ENCODE results near the gene HVCN1. TPM values are rescaled to one million over a fixed set of nuclear protein-coding genes. Genes with fewer than 3 reads are reported as not detected.

The HVCN1 gene
- total and polyA plus RNA-seq, 2 of the 13 experiments (the other 11 are each of a cell fraction or from before 2014, with no cell fraction given) = 0.49 to 1.3 TPM

DNA sequence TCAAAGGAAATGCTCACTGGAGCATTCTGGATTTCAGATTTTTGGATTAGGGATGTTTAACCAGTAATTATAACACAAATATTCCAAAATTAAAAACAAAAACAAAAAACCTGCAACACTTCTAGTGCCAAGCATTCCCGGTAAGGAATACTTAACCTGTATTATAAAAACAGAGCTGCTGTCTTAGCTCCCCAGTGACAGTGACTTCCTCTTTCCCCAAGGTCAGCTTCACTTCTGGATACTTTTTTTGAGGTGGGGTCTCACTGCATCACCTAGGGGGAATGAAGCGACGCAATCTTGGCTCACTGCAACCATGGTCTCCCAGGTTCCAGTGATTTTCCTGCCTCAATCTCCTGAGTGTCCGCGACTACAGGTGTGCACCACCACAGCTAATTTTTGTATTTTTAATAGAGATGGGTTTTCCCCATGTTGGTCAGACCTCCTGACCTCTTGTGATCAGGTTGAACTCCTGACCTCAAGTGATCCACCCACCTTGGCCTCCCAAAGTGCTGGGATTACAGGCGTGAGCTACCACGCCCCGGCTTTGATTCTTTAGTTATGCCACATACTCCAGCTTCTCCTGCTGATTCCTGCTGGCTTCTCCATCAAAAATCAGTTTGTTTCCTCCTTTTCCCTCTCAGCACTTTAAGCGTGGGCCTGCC lies 37.9 kb upstream of the HVCN1 start (continued):
- TF ChIP-seq, protein P1, sequence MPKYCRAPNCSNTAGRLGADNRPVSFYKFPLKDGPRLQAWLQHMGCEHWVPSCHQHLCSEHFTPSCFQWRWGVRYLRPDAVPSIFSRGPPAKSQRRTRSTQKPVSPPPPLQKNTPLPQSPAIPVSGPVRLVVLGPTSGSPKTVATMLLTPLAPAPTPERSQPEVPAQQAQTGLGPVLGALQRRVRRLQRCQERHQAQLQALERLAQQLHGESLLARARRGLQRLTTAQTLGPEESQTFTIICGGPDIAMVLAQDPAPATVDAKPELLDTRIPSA (CRISPR knock-in tag; IDR thresholded peaks at IDR 0.05; ENCODE audit: borderline replicate concordance) = no peak

DNA sequence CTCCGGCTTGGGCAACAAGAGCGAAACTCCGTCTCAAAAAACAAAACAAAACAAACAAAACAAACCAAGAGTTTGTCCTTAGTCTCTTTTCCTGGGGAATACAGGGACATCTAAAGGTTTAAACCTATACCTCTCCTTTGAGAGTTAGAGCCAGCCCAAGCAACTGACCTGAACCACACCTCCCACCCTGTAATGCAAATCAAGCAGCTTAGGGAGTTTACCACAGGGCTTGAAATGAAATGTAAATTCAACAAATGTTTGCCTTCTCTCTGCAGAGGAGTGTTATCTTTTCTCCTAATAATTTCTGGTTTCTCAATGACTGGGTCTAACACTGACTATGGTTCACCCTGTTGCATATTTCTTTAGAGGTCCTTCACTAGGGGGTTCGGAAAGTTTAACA lies 37.1 kb upstream of the HVCN1 start:
- POLR2A ChIA-PET = no interaction called here
- Histone ChIP-seq H3K4me3 (replicated peaks in 1 of 3; ENCODE audit: insufficient read depth in 1 of 3, low read depth in 2 of 3, low read length in 3 of 3) (no peak overlapping the region), H3K9ac (ENCODE audit: insufficient read depth, low read depth, low read length) (no peak overlapping the region), H2AFZ (ENCODE audit: low read length) (no peak overlapping the region), H3K4me2 (ENCODE audit: low read depth, low read length) (no peak overlapping the region), H3K27me3 (ENCODE audit: control insufficient read depth in 1 of 2, insufficient read depth in 2 of 2, low read length in 2 of 2) (no peaks in the 10 kb centered on the region), H3K27ac (ENCODE audit: extremely low read length, insufficient read depth, low read length) (no peak overlapping the region), H3K79me2 (ENCODE audit: insufficient read depth, low read length) (peaks cover 23% of the 10 kb centered on the region), H3K4me1 (ENCODE audit: insufficient read depth, low read length) (peaks cover 36% of the 10 kb centered on the region), H3K9me3 (ENCODE audit: low read length) (no peaks in the 10 kb centered on the region), H4K20me1 (ENCODE audit: insufficient read depth, low read length) (peaks cover 34% of the 10 kb centered on the region), H3K36me3 (replicated peaks in 1 of 2; ENCODE audit: control insufficient read depth in 1 of 2, insufficient read depth in 2 of 2, low read length in 2 of 2) (peaks cover 29 to 90% of the 10 kb centered on the region in 2 experiments)
- CTCF ChIA-PET (ENCODE audit: low intra/inter-chr PET ratio, low total read pairs) = no interaction called here
- BruUV-seq (replicated peaks) = no TSS peak
- TF ChIP-seq ZNF354B (CRISPR knock-in tag; IDR thresholded peaks at IDR 0.05) (no peak), ZNF543 (CRISPR knock-in tag; IDR thresholded peaks at IDR 0.05) (no peak), ZNF614 (CRISPR knock-in tag; IDR thresholded peaks at IDR 0.05; ENCODE audit: borderline replicate concordance) (no peak), NFKB2 (CRISPR knock-in tag; IDR thresholded peaks at IDR 0.05; ENCODE audit: borderline replicate concordance) (no peak), SIX4 (CRISPR knock-in tag; IDR thresholded peaks at IDR 0.05) (no peak), ZNF225 (CRISPR knock-in tag; IDR thresholded peaks at IDR 0.05) (no peak), ZNF557 (CRISPR knock-in tag; IDR thresholded peaks at IDR 0.05) (no peak), RFX3 (CRISPR knock-in tag; IDR thresholded peaks at IDR 0.05) (no peak), TCF7 (IDR thresholded peaks at IDR 0.05; ENCODE audit: low read depth) (no peak)
- TF ChIP-seq, protein P2, sequence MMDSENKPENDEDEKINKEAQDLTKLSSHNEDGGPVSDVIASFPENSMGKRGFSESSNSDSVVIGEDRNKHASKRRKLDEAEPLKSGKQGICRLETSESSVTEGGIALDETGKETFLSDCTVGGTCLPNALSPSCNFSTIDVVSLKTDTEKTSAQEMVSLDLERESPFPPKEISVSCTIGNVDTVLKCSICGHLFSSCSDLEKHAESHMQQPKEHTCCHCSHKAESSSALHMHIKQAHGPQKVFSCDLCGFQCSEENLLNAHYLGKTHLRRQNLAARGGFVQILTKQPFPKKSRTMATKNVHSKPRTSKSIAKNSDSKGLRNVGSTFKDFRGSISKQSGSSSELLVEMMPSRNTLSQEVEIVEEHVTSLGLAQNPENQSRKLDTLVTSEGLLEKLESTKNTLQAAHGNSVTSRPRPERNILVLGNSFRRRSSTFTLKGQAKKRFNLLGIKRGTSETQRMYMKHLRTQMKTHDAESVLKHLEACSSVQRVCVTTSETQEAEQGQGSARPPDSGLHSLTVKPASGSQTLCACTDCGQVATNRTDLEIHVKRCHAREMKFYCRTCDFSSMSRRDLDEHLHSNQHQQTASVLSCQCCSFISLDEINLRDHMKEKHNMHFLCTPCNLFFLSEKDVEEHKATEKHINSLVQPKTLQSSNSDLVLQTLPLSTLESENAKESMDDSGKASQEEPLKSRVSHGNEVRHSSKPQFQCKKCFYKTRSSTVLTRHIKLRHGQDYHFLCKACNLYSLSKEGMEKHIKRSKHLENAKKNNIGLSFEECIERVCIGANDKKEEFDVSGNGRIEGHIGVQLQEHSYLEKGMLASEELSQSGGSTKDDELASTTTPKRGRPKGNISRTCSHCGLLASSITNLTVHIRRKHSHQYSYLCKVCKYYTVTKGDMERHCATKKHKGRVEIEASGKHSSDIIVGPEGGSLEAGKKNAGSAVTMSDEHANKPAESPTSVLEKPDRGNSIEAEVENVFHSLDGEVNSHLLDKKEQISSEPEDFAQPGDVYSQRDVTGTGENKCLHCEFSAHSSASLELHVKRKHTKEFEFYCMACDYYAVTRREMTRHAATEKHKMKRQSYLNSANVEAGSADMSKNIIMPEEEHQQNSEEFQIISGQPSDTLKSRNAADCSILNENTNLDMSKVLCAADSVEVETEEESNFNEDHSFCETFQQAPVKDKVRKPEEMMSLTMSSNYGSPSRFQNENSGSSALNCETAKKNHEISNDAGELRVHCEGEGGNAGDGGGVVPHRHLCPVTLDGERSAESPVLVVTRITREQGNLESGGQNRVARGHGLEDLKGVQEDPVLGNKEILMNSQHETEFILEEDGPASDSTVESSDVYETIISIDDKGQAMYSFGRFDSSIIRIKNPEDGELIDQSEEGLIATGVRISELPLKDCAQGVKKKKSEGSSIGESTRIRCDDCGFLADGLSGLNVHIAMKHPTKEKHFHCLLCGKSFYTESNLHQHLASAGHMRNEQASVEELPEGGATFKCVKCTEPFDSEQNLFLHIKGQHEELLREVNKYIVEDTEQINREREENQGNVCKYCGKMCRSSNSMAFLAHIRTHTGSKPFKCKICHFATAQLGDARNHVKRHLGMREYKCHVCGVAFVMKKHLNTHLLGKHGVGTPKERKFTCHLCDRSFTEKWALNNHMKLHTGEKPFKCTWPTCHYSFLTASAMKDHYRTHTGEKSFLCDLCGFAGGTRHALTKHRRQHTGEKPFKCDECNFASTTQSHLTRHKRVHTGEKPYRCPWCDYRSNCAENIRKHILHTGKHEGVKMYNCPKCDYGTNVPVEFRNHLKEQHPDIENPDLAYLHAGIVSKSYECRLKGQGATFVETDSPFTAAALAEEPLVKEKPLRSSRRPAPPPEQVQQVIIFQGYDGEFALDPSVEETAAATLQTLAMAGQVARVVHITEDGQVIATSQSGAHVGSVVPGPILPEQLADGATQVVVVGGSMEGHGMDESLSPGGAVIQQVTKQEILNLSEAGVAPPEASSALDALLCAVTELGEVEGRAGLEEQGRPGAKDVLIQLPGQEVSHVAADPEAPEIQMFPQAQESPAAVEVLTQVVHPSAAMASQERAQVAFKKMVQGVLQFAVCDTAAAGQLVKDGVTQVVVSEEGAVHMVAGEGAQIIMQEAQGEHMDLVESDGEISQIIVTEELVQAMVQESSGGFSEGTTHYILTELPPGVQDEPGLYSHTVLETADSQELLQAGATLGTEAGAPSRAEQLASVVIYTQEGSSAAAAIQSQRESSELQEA (CRISPR knock-in tag; IDR thresholded peaks at IDR 0.05; ENCODE audit: not compliant biosample characterization) = no peak
- TF ChIP-seq, protein P3, sequence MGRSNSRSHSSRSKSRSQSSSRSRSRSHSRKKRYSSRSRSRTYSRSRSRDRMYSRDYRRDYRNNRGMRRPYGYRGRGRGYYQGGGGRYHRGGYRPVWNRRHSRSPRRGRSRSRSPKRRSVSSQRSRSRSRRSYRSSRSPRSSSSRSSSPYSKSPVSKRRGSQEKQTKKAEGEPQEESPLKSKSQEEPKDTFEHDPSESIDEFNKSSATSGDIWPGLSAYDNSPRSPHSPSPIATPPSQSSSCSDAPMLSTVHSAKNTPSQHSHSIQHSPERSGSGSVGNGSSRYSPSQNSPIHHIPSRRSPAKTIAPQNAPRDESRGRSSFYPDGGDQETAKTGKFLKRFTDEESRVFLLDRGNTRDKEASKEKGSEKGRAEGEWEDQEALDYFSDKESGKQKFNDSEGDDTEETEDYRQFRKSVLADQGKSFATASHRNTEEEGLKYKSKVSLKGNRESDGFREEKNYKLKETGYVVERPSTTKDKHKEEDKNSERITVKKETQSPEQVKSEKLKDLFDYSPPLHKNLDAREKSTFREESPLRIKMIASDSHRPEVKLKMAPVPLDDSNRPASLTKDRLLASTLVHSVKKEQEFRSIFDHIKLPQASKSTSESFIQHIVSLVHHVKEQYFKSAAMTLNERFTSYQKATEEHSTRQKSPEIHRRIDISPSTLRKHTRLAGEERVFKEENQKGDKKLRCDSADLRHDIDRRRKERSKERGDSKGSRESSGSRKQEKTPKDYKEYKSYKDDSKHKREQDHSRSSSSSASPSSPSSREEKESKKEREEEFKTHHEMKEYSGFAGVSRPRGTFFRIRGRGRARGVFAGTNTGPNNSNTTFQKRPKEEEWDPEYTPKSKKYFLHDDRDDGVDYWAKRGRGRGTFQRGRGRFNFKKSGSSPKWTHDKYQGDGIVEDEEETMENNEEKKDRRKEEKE (IDR thresholded peaks at IDR 0.05) = no peak
- in situ Hi-C loops (cut with HindIII; ENCODE audit: extremely low pct_ligation_motif_present, low pct_unique_long_range_greater_than_20kb) (no loop called here), intact Hi-C loops (cut with micrococcal nuclease; ENCODE audit: unreplicated experiment) (no loop called here)
- DNase-seq (ENCODE audit: low spot score) (no peak), ATAC-seq (no peak), FAIRE-seq (no peak)
- WGBS (ENCODE audit: low lambda C conversion rate) = 94% methylated on average over 4 of the region's 4 CpGs
